Panc1 (cell line): Measurements from ENCODE around the gene ACCSL.

ENCODE experiments used
- CTCF ChIP-seq: fragments of 450-650 bp; IDR thresholded peaks from 2 replicates; pipeline ENCODE4 v1.5.1; 2017; ENCODE audit warnings: mild to moderate bottlenecking
- POLR2AphosphoS5 ChIP-seq: IDR thresholded peaks from 2 replicates; pipeline ENCODE4 v1.6.1; 2012; ENCODE audit warnings: mild to moderate bottlenecking, low read depth, low read length, moderate library complexity
- REST ChIP-seq, 2 experiments: IDR thresholded peaks; 2 replicates each; pipeline ENCODE4 v1.6.1; 2011 to 2012; ENCODE audit warnings: low read depth in 2 of 2, control low read depth in 1 of 2, low read length in 1 of 2, mild to moderate bottlenecking in 1 of 2, moderate library complexity in 1 of 2; ENCODE audit not compliant: insufficient read depth in 1 of 2

GRCh38 chr11:44033856-44034255, 13.9 kb upstream of the ACCSL start:
- no peak for TF ChIP-seq POLR2AphosphoS5
- TF ChIP-seq REST (IDR thresholded peaks at IDR 0.05; ENCODE audit: insufficient read depth in 1 of 2, low read depth in 2 of 2, low read length in 1 of 2): no peak
- TF ChIP-seq CTCF: no peak
